HepG2 (cell line): ENCODE measurements around the gene STAP2. TPM values are rescaled to one million over a fixed set of nuclear protein-coding genes. Genes with fewer than 3 reads are reported as not detected.
A peak's percentile ranks its signal among the peaks of the same experiment; 100 is the strongest.

ENCODE experiments used
- CC2D1A ChIP-seq: sonication (generic); formaldehyde crosslinking; IDR thresholded peaks from 2 replicates; pipeline ENCODE4 v1.8.1; 2023; ENCODE audit warnings: mild to moderate bottlenecking, missing genetic modification reagents
- HCFC1 ChIP-seq: fragments of 150-350 bp; IDR thresholded peaks from 2 replicates; pipeline ENCODE4 v1.6.1; 2014; ENCODE audit warnings: low read depth, low read length
- HOXD1 ChIP-seq: sonication (generic); formaldehyde crosslinking; IDR thresholded peaks from 2 replicates; pipeline ENCODE4 v1.5.0; 2020; ENCODE audit warnings: missing genetic modification reagents
- NPAS2 ChIP-seq: sonication (generic); formaldehyde crosslinking; IDR thresholded peaks from 2 replicates; pipeline ENCODE4 v1.8.0; 2022; ENCODE audit warnings: mild to moderate bottlenecking, missing genetic modification reagents, borderline replicate concordance
- PRDM4 ChIP-seq: sonication (generic); formaldehyde crosslinking; IDR thresholded peaks from 2 replicates; pipeline ENCODE4 v1.9.0; 2021; ENCODE audit warnings: missing genetic modification reagents, borderline replicate concordance
- TBX3 ChIP-seq: fragments of 450-650 bp; IDR thresholded peaks from 2 replicates; pipeline ENCODE4 v1.6.1; 2017; ENCODE audit warnings: antibody characterized with exemption, mild to moderate bottlenecking, inconsistent platforms, borderline replicate concordance
- TCF12 ChIP-seq, 2 experiments: fragments of 450-650 bp in 1 of 2; sonication (generic) in 1 of 2; formaldehyde crosslinking in 1 of 2; IDR thresholded peaks; 2 replicates each; pipeline versions ENCODE4 v1.6.1 to v1.8.0; 2017 to 2022; ENCODE audit warnings: antibody characterized with exemption in 1 of 2, mild to moderate bottlenecking in 1 of 2, missing genetic modification reagents in 1 of 2, moderate library complexity in 1 of 2
- ZNF12 ChIP-seq: sonication (generic); formaldehyde crosslinking; IDR thresholded peaks from 2 replicates; pipeline ENCODE4 v1.5.0; 2020; ENCODE audit warnings: missing genetic modification reagents
- ZNF207 ChIP-seq: fragments of 450-650 bp; IDR thresholded peaks from 2 replicates; pipeline ENCODE4 v1.6.1; 2016; ENCODE audit warnings: antibody characterized with exemption, borderline replicate concordance
- ZNF431 ChIP-seq: sonication (generic); formaldehyde crosslinking; IDR thresholded peaks from 2 replicates; pipeline ENCODE4 v1.9.0; 2022; ENCODE audit warnings: missing genetic modification reagents, low read depth, mild to moderate bottlenecking, borderline replicate concordance
- ZNF597 ChIP-seq: sonication (generic); formaldehyde crosslinking; IDR thresholded peaks from 2 replicates; pipeline ENCODE4 v1.5.0; 2020; ENCODE audit warnings: missing genetic modification reagents
- ZNF678 ChIP-seq: sonication (generic); formaldehyde crosslinking; IDR thresholded peaks from 2 replicates; pipeline ENCODE4 v1.4.0; 2020; ENCODE audit warnings: mild to moderate bottlenecking, missing genetic modification reagents
- ZNF720 ChIP-seq: sonication (generic); formaldehyde crosslinking; IDR thresholded peaks from 2 replicates; pipeline ENCODE4 v1.4.0; 2020; ENCODE audit warnings: missing genetic modification reagents
- ZSCAN30 ChIP-seq: sonication (generic); formaldehyde crosslinking; IDR thresholded peaks from 2 replicates; pipeline ENCODE4 v1.5.0; 2020; ENCODE audit warnings: mild to moderate bottlenecking, missing genetic modification reagents
- polyA plus RNA-seq, 8 experiments: library from polyadenylated mRNA; depleted of rRNA in 3 of 8; stranded (reverse) in 7 of 8; unstranded in 1 of 8; fragments of >200 nt; fragmentation: Illumina TruSeq in 4 of 8; extraction: Trizol in 4 of 8; gene quantifications; 2 replicates each; pipeline versions ENCODE4 v1.2.1 to v1.2.3, GENCODE V29; 2011 to 2016; ENCODE audit warnings: low read depth in 4 of 8, missing spikeins in 1 of 8, mixed read lengths in 1 of 8; ENCODE audit not compliant: insufficient read depth in 1 of 8
- total RNA-seq, 5 experiments: library from RNA; depleted of rRNA; stranded (reverse); fragments of >200 nt; fragmentation: Illumina TruSeq; extraction: Trizol; gene quantifications; 2 replicates each; pipeline ENCODE4 v1.2.3, GENCODE V29; 2016; ENCODE audit warnings: low read depth in 1 of 5
- TF ChIP-seq, protein P1 (sequence below): IDR thresholded peaks from 2 replicates; pipeline ENCODE4 v1.6.1; 2016; ENCODE audit warnings: control low read depth

Gene STAP2
- total and polyA plus RNA-seq, 2 of the 13 experiments (the other 11 are each of a cell fraction or from before 2014, with no cell fraction given): 39.0 to 43.7 TPM

- TF ChIP-seq, protein P1, sequence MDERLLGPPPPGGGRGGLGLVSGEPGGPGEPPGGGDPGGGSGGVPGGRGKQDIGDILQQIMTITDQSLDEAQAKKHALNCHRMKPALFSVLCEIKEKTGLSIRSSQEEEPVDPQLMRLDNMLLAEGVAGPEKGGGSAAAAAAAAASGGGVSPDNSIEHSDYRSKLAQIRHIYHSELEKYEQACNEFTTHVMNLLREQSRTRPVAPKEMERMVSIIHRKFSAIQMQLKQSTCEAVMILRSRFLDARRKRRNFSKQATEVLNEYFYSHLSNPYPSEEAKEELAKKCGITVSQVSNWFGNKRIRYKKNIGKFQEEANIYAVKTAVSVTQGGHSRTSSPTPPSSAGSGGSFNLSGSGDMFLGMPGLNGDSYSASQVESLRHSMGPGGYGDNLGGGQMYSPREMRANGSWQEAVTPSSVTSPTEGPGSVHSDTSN: no peak
- TF ChIP-seq ZNF720 (CRISPR knock-in tag) (no peak), HCFC1 (no peak; the same call in 1 of the 2 replicates), ZNF12 (CRISPR knock-in tag) (peak; percentile 35; the same call in 1 of the 2 replicates), CC2D1A (CRISPR knock-in tag) (no peak), TCF12 (IDR thresholded peaks at IDR 0.05) (no peak), TCF12 (CRISPR knock-in tag; IDR thresholded peaks at IDR 0.05) (no peak), PRDM4 (CRISPR knock-in tag) (no peak), NPAS2 (CRISPR knock-in tag) (no peak), ZNF597 (CRISPR knock-in tag) (no peak), HOXD1 (CRISPR knock-in tag) (0 out of 2 replicates have a peak, but pooled peaks have one; percentile 21), TBX3 (0 out of 2 replicates have a peak, but pooled peaks have one; percentile 17), ZNF431 (peak; percentile 95), ZNF207 (no peak), ZNF678 (CRISPR knock-in tag) (no peak), ZSCAN30 (CRISPR knock-in tag) (no peak)
Observed at GRCh38 chr19:4310247-4311121, 28.1 kb downstream of the STAP2 start (continued).
